Measurements from ENCODE around the gene NOL4L.

GRCh38 chr20:32474717-32474966 is 110.5 kb downstream of the NOL4L start:
- no peak for TF ChIP-seq CTCF (IDR thresholded peaks at IDR 0.05 in 8 of 11, conservative IDR thresholded peaks at IDR 0.05 in 3 of 11)
- TF ChIP-seq POLR2A (IDR thresholded peaks at IDR 0.05): no peak
